ENCODE data around the gene DPF3. TPM values are rescaled to one million over a fixed set of nuclear protein-coding genes. Genes with fewer than 3 reads are reported as not detected.
"Not testable (repeated sequence)": the region's sequence is repeated elsewhere in the genome, so short reads cannot be mapped to it uniquely, and the experiment has no call there.

DPF3 gene
- total RNA-seq, 4 donors from 2014 or later: 0.19 to 3.8 (median 0.58) TPM

GRCh38 chr14:72754949-72755348, 139.0 kb downstream of the DPF3 start:
- no peak for TF ChIP-seq CTCF (IDR thresholded peaks at IDR 0.05)
- DNase-seq (ENCODE audit: low spot score) (no peak), ATAC-seq (ENCODE audit: low FRiP score) (no peak)

- no peak for ATAC-seq (ENCODE audit: low FRiP score)
- no peak for TF ChIP-seq CTCF (IDR thresholded peaks at IDR 0.05)
- DNase-seq (ENCODE audit: low spot score): no peak
These were observed 140.0 kb downstream of the DPF3 start for GRCh38 chr14:72753879-72754400.

GRCh38 chr14:72753044-72753710, 140.7 kb downstream of the DPF3 start:
- TF ChIP-seq CTCF (IDR thresholded peaks at IDR 0.05): no peak
- DNase-seq (ENCODE audit: low spot score): no peak
- no peak for ATAC-seq (ENCODE audit: low FRiP score)

- ATAC-seq (ENCODE audit: low FRiP score) (no peak), DNase-seq (ENCODE audit: low spot score) (no peak)
- TF ChIP-seq CTCF (IDR thresholded peaks at IDR 0.05): no peak
These were observed 141.9 kb downstream of the DPF3 start for GRCh38 chr14:72752034-72752412.

GRCh38 chr14:72751276-72752033, 142.4 kb downstream of the DPF3 start:
- DNase-seq (ENCODE audit: low spot score) (no peak), ATAC-seq (ENCODE audit: low FRiP score) (no peak)
- TF ChIP-seq CTCF (IDR thresholded peaks at IDR 0.05): no peak

- not testable (repeated sequence) for ATAC-seq (ENCODE audit: low FRiP score); DNase-seq (ENCODE audit: low spot score)
These were observed 145.0 kb downstream of the DPF3 start for GRCh38 chr14:72748921-72749320.

GRCh38 chr14:72747652-72748051, 146.2 kb downstream of the DPF3 start:
- no peak for TF ChIP-seq CTCF (IDR thresholded peaks at IDR 0.05)

More at GRCh38 chr14:72747652-72748051, 146.2 kb downstream of the DPF3 start:
- ATAC-seq (ENCODE audit: low FRiP score) (no peak), DNase-seq (ENCODE audit: low spot score) (no peak)
